K562 (cell line): ENCODE results near the gene TMIGD2. TPM values are rescaled to one million over a fixed set of nuclear protein-coding genes. Genes with fewer than 3 reads are reported as not detected.
A peak's percentile ranks its signal among the peaks of the same experiment; 100 is the strongest.

Experiments
- CAMTA2 ChIP-seq: fragments of 250-450 bp; sonication (Bioruptor Pico); conservative IDR thresholded peaks from 2 replicates; pipeline ENCODE4 v1.5.1; 2022
- E2F6 ChIP-seq, 2 experiments: IDR thresholded peaks; 2 replicates each; pipeline ENCODE4 v1.6.1; 2011; ENCODE audit warnings: borderline replicate concordance in 1 of 2, control low read depth in 1 of 2, low read depth in 1 of 2, low read length in 1 of 2, mild to moderate bottlenecking in 1 of 2, mixed read lengths in 1 of 2, moderate library complexity in 1 of 2; ENCODE audit not compliant: insufficient read depth in 1 of 2, insufficient read length in 1 of 2, poor library complexity in 1 of 2, severe bottlenecking in 1 of 2; ENCODE audit errors: extremely low read depth in 1 of 2
- ESRRB ChIP-seq: fragments of 250-450 bp; sonication (Bioruptor Pico); IDR thresholded peaks from 2 replicates; pipeline ENCODE4 v1.5.0; 2020; ENCODE audit warnings: mild to moderate bottlenecking, moderate library complexity, borderline replicate concordance
- HEY1 ChIP-seq: fragments of 250-450 bp; sonication (Bioruptor Pico); IDR thresholded peaks from 2 replicates; pipeline ENCODE4 v1.5.0; 2020; ENCODE audit warnings: mild to moderate bottlenecking, moderate library complexity, borderline replicate concordance
- HINFP ChIP-seq: fragments of 450-650 bp; conservative IDR thresholded peaks from 2 replicates; pipeline ENCODE4 v1.6.1; 2016; ENCODE audit warnings: missing genetic modification characterization, low read depth, mild to moderate bottlenecking, control low read depth, missing compliant biosample characterization
- KLF6 ChIP-seq: fragments of 250-450 bp; sonication (Bioruptor Pico); IDR thresholded peaks from 2 replicates; pipeline ENCODE4 v1.4.0; 2020; ENCODE audit warnings: mild to moderate bottlenecking, moderate library complexity, borderline replicate concordance
- LEF1 ChIP-seq: fragments of 450-650 bp; IDR thresholded peaks from 2 replicates; pipeline ENCODE4 v1.6.1; 2016; ENCODE audit warnings: mild to moderate bottlenecking
- MAFK ChIP-seq: IDR thresholded peaks from 2 replicates; pipeline ENCODE4 v1.6.1; 2011; ENCODE audit warnings: low read length, improper control_type of control experiment
- MEF2D ChIP-seq: conservative IDR thresholded peaks from 2 replicates; pipeline ENCODE4 v1.6.1; 2016; ENCODE audit warnings: low read depth, missing genetic modification characterization, missing compliant biosample characterization
- NR2C1 ChIP-seq, 2 experiments: fragments of 450-650 bp; IDR thresholded peaks; 2 replicates each; pipeline ENCODE4 v1.6.1; 2017; ENCODE audit warnings: mild to moderate bottlenecking in 2 of 2, antibody characterized with exemption in 1 of 2, inconsistent platforms in 1 of 2, missing compliant biosample characterization in 1 of 2, missing genetic modification characterization in 1 of 2
- RBM14 ChIP-seq: fragments of 200-400 bp; formaldehyde crosslinking; IDR thresholded peaks from 2 replicates; pipeline ENCODE4 v1.6.1; 2018; ENCODE audit warnings: low read depth, mild to moderate bottlenecking, low read length, moderate library complexity, borderline replicate concordance; ENCODE audit not compliant: insufficient read depth
- RFX7 ChIP-seq: fragments of 250-450 bp; sonication (Bioruptor Pico); IDR thresholded peaks from 2 replicates; pipeline ENCODE4 v1.5.1; 2021; ENCODE audit warnings: mild to moderate bottlenecking
- SUPT5H ChIP-seq: fragments of 450-650 bp; IDR thresholded peaks from 2 replicates; pipeline ENCODE4 v1.6.1; 2016
- TEAD2 ChIP-seq: fragments of 450-650 bp; IDR thresholded peaks from 2 replicates; pipeline ENCODE4 v1.6.1; 2016; ENCODE audit warnings: missing genetic modification characterization, control low read depth, missing compliant biosample characterization
- ZNF134 ChIP-seq: fragments of 250-450 bp; sonication (Bioruptor Pico); conservative IDR thresholded peaks from 2 replicates; pipeline ENCODE4 v1.4.0; 2020
- ZNF146 ChIP-seq: IDR thresholded peaks from one replicate; pipeline ENCODE4 v1.6.1; 2018; ENCODE audit warnings: missing compliant biosample characterization; ENCODE audit not compliant: unreplicated experiment
- ZNF41 ChIP-seq: fragments of 250-450 bp; sonication (Bioruptor Pico); conservative IDR thresholded peaks from 2 replicates; pipeline ENCODE4 v1.4.0; 2020; ENCODE audit warnings: mild to moderate bottlenecking
- polyA plus RNA-seq, 8 experiments: library from polyadenylated mRNA; depleted of rRNA in 4 of 8; stranded (reverse) in 5 of 8; unstranded in 3 of 8; fragments of >200 nt; fragmentation: Nextera tagmentation in 2 of 8; fragmentation: Illumina TruSeq in 1 of 8; extraction: Ambion mirVana in 2 of 8; extraction: Trizol in 1 of 8; gene quantifications; 2 replicates each; pipeline versions ENCODE4 v1.2.1 to v1.2.3, GENCODE V29; 2011 to 2014; ENCODE audit warnings: inconsistent platforms in 1 of 8, missing spikeins in 1 of 8
- total RNA-seq, 7 experiments: library from RNA; depleted of rRNA in 6 of 7; stranded (reverse); fragments of >200 nt in 6 of 7; fragmentation: Illumina TruSeq in 2 of 7; extraction: Trizol in 2 of 7; gene quantifications; 2 replicates each; pipeline versions ENCODE4 v1.2.1 to v1.2.3, GENCODE V29; 2011 to 2021; ENCODE audit warnings: low replicate concordance in 1 of 7
- TF ChIP-seq, protein P1 (sequence below): fragments of 450-650 bp; IDR thresholded peaks from 2 replicates; pipeline ENCODE4 v1.7.0; 2016; ENCODE audit warnings: borderline replicate concordance
- TF ChIP-seq, protein P2 (sequence below): fragments of 450-650 bp; IDR thresholded peaks from 2 replicates; pipeline ENCODE4 v1.6.1; 2016; ENCODE audit warnings: antibody characterized with exemption
- TF ChIP-seq, protein P3 (sequence below): fragments of 200-800 bp; sonication (Bioruptor generic); IDR thresholded peaks from 2 replicates; pipeline ENCODE4 v1.6.1; 2017; ENCODE audit warnings: missing genetic modification characterization, missing compliant biosample characterization

TMIGD2 gene
- total and polyA plus RNA-seq, 9 of the 15 experiments (the other 6 are each of a cell fraction or from before 2014, with no cell fraction given): not detected

DNA sequence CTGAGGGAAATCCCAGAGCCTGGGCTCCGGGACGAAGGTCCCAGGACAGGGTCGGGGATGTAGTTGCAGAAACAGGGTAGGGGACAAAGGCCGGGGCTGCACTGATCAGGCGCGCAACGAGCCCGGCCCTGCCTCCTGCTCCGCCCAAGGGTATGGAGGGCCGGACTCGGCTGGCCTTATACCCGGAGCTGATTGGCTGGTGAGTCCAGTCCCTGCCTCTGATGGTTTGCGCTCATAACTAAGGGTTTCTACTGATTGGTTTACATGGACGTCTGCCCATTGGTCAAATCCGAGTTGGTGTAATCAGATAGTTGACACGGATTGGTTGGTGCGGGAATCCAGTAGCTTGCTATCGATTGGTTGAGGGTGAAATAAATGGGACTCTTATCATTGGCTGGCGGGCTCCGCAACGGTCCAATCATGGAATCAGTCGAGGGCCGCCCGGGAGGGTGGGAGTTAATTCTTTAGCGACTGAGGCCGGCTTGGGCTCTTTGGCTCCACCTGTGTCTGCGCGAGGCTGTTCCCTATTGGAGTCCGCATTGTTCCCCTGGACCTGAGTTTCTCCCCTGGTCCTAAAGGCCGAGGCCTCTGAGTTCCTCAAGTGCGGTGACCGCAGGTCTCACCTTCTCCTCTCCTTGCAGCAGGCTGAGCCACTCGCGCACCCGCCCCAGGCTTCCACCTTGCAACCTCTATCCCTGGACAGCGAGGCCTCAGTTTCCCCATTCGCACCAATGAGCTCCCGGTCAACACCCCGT, 40.6 kb upstream of the TMIGD2 start (continued):
- TF ChIP-seq, protein P1, sequence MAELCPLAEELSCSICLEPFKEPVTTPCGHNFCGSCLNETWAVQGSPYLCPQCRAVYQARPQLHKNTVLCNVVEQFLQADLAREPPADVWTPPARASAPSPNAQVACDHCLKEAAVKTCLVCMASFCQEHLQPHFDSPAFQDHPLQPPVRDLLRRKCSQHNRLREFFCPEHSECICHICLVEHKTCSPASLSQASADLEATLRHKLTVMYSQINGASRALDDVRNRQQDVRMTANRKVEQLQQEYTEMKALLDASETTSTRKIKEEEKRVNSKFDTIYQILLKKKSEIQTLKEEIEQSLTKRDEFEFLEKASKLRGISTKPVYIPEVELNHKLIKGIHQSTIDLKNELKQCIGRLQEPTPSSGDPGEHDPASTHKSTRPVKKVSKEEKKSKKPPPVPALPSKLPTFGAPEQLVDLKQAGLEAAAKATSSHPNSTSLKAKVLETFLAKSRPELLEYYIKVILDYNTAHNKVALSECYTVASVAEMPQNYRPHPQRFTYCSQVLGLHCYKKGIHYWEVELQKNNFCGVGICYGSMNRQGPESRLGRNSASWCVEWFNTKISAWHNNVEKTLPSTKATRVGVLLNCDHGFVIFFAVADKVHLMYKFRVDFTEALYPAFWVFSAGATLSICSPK: no peak
- TF ChIP-seq HINFP (peak; percentile 83), ZNF41 (CRISPR knock-in tag) (peak; percentile 74; the same call in 1 of the 2 replicates), HEY1 (CRISPR knock-in tag) (peak; percentile 88; the same call in 1 of the 2 replicates), RFX7 (CRISPR knock-in tag) (no peak), LEF1 (peak; percentile 76; the same call in 1 of the 2 replicates), MAFK (peak; percentile 55), NR2C1 (IDR thresholded peaks at IDR 0.05) (no peak), NR2C1 (tag; IDR thresholded peaks at IDR 0.05) (peak; percentile 64), RBM14 (no peak), ZNF146 (no peak), SUPT5H (peak; percentile 86), MEF2D (tag) (peak; percentile 88), TEAD2 (peak; percentile 83), E2F6 (IDR thresholded peaks at IDR 0.05; ENCODE audit: borderline replicate concordance in 1 of 2, extremely low read depth in 1 of 2, insufficient read depth in 1 of 2, insufficient read length in 1 of 2, low read depth in 1 of 2, low read length in 1 of 2, poor library complexity in 1 of 2, severe bottlenecking in 1 of 2) (peak; percentile 29 to 47), KLF6 (CRISPR knock-in tag) (peak; percentile 92), ESRRB (CRISPR knock-in tag) (0 out of 2 replicates have a peak, but pooled peaks have one; percentile 30), ZNF134 (CRISPR knock-in tag) (peak; percentile 59; the same call in 1 of the 2 replicates), CAMTA2 (CRISPR knock-in tag) (0 out of 2 replicates have a peak, but pooled peaks have one; percentile 63)
- TF ChIP-seq, protein P2, sequence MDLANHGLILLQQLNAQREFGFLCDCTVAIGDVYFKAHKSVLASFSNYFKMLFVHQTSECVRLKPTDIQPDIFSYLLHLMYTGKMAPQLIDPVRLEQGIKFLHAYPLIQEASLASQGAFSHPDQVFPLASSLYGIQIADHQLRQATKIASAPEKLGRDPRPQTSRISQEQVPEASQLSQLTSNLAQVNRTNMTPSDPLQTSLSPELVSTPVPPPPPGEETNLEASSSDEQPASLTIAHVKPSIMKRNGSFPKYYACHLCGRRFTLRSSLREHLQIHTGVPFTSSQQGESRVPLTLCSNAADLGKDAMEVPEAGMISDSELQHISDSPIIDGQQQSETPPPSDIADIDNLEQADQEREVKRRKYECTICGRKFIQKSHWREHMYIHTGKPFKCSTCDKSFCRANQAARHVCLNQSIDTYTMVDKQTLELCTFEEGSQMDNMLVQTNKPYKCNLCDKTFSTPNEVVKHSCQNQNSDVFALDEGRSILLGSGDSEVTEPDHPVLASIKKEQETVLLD: peak; percentile 61; the same call in 1 of the 2 replicates
- TF ChIP-seq, protein P3, sequence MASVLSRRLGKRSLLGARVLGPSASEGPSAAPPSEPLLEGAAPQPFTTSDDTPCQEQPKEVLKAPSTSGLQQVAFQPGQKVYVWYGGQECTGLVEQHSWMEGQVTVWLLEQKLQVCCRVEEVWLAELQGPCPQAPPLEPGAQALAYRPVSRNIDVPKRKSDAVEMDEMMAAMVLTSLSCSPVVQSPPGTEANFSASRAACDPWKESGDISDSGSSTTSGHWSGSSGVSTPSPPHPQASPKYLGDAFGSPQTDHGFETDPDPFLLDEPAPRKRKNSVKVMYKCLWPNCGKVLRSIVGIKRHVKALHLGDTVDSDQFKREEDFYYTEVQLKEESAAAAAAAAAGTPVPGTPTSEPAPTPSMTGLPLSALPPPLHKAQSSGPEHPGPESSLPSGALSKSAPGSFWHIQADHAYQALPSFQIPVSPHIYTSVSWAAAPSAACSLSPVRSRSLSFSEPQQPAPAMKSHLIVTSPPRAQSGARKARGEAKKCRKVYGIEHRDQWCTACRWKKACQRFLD (CRISPR knock-in tag): peak; percentile 100
